HG03135 (cell line): Measurements from ENCODE around the gene PDHX.

ENCODE experiments used
- ATAC-seq: cut with Tn5 transposase; IDR thresholded peaks from one replicate; pipeline ENCODE4 v1.9.1; 2021; ENCODE audit warnings: mild to moderate bottlenecking, moderate library complexity; ENCODE audit not compliant: unreplicated experiment

PDHX gene

DNA sequence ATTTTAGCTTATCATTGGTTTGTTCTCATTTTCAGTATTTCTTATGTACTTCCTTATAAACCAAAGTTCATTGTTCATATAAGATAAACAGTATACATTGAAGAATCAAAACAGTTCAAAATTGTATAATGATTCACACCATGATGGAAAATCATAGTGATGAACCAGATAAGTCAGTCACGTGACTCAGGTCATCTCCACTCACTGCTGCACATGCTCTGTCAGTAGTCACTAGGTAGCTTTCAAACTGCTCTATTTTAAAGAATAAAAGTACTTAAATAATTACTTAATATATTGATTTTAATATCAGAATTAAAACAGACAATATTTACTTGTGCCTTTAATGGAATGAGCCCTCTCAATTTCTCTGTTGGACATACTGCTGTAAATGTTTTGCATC lies 37.5 kb downstream of the PDHX start:
- ATAC-seq, result no peak

DNA sequence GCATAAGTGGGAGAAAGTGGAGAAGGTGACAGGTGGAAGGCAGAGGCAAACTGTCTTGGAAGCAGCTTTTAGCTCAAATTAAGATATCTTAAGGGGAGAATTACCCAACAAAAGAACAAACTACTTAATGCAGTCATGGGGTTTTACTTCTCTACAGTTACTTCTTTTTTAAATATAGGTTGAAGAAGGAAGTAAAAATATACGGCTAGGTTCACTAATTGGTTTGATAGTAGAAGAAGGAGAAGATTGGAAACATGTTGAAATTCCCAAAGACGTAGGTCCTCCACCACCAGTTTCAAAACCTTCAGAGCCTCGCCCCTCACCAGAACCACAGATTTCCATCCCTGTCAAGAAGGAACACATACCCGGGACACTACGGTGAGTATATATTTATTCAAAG lies 40.8 kb downstream of the PDHX start:
- no peak for ATAC-seq

- ATAC-seq, result no peak
These were observed 41.2 kb downstream of the PDHX start for GRCh38 chr11:34957606-34958005.

DNA sequence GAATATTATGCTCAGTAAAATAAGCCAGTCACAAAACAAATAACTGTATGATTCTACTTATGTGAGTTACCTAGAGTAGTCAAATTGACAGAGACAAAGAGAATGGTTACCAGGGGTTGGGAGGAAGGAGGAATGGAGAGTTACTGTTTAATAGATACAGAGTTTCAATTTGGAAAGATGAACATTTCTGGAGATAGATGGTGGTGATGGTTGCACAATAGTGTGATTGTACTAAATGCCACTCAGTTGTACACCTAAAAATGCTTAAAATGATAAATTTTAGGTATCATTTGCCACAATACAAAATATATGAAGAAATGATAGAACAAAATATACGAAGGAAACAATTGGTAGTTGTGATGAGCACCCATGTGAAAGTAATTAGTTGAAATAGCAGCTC lies 43.4 kb downstream of the PDHX start:
- ATAC-seq, result no peak

GRCh38 chr11:34960277-34960676 lies 43.9 kb downstream of the PDHX start:
- no peak for ATAC-seq

GRCh38 chr11:34962034-34962433 lies 45.6 kb downstream of the PDHX start:
- ATAC-seq, result no peak

GRCh38 chr11:34963351-34963750 lies 46.9 kb downstream of the PDHX start:
- no peak for ATAC-seq

- no peak for ATAC-seq
These were observed 48.4 kb downstream of the PDHX start for GRCh38 chr11:34964610-34965331.

DNA sequence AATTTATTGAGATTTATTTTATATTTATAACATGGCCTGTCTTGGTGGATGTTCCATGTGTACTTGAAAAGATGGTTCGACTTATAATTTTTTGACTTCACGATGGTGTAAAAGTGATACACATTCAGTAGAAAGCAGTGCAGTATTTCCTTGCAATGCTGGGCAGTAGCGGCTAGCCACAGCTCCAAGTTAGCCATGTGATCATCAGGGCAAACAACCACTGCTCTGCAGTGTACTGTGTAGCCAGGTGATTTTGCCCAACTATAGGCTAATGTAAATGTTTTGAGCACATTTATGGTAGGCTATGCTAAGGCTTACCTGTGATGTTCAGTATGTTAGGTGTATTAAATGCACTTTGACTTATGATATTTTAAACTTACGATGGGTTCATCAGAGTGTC lies 52.4 kb downstream of the PDHX start:
- ATAC-seq, result no peak

GRCh38 chr11:34970033-34970432 lies 53.6 kb downstream of the PDHX start:
- ATAC-seq, result no peak

DNA sequence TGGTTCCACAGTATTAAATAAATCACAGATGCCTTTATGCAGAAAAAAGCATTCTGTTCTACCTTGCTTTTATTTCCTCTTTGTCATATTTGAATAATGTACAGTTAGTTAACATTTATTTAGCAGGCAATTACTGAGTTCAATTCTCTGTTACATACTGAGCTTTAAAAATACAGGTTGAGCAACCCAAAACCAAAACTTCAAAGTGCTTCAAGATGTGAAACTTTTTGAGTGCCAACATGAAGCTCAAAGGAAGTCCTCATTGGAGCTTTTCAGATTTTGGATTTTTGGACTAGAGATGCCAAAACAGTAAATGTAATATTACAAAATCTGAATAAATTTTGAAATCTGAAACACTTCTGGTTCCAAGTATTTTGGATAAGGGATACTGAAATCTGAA lies 54.1 kb downstream of the PDHX start:
- ATAC-seq, result no peak

DNA sequence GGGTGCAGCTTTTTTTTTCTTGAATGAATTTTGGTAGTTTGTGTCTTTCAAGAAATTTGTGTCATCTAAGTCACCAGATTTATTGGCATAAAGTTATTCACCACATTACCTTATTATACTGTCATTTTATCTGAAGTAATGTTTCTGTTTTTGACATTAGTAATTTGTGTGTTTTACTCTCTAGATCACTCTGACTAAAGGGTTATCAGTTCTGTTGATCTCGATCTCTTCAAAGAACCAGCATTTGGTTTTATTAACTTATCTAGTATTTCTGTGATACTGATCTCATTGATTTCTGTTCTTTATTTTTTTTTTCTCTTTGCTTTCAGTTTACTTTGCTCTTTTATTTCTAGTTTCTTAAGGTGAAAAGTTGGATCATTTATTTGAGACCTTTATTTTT lies 55.5 kb downstream of the PDHX start:
- no peak for ATAC-seq

DNA sequence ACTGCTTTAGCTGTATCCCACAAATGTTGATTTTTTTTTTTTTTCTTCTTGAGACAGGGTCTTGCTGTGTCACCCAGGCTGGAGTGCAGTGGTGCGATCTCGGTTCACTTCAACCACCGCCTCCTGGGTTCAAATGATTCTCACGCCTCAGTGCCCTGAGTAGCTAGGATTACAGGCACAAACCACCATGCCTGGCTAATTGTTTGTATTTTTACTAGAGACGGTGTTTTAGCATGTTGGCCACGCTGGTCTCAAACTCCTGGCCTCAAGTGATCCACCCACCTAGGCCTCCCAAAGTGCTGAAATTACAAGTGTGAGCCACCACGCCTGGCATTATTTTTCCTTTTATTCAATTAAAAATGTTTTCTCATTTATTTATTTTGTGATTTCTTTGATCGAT lies 55.9 kb downstream of the PDHX start:
- ATAC-seq, result no peak

- no peak for ATAC-seq
These were observed 56.5 kb downstream of the PDHX start for GRCh38 chr11:34972892-34973291.

- ATAC-seq, result no peak
These were observed 59.1 kb downstream of the PDHX start for GRCh38 chr11:34975482-34975881.

GRCh38 chr11:34976496-34977088 lies 60.2 kb downstream of the PDHX start:
- ATAC-seq, result no peak

GRCh38 chr11:34977089-34977912 lies 60.9 kb downstream of the PDHX start:
- ATAC-seq, result no peak

- ATAC-seq, result no peak
These were observed 62.1 kb downstream of the PDHX start for GRCh38 chr11:34978236-34979191.

DNA sequence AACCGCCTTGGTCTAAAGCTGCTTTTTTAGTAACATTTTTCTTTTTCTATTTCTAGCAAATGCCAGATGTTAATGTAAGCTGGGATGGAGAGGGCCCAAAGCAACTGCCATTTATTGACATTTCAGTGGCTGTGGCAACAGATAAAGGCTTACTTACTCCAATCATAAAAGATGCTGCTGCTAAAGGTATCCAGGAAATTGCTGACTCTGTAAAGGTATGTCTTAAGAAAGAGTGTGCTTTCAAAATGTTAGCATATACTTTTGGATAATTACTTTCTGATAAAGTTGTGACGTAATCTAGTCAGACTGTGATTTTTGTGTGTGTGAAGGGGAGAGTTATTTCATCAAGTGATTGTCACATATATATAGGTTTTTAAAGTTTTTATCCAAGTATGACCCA lies 68.1 kb downstream of the PDHX start:
- no peak for ATAC-seq

DNA sequence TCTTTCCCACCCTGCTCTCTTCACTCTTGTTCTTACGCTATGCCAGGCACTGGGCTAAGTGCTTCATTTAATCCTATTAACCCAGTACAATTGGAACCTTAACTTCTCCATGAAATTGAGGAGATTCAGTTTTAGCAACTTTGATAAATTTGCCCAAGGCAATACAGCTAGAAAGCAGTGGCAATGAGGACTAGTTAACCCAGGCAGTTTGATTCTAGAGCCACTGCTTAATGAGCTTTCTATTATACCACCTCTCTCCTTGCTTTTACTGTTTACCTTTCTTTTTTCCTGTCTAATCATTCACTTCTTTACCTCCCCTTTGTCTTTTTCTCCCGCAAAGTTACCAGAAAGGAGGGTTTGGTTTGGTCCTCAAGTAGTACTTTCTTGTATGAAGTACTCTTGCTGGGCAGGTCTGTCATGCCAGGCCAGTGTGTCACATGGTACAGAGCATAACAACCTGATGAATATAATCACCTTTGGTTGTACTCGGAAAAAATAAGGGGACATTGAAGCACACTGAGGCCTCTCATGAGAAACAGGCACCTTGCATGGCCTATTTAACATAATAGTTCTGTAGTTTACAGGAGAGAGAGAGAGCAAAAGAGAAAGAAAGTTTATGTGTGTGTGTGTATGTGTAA lies 70.6 kb downstream of the PDHX start:
- no peak for ATAC-seq
